NCI-H82 (cell line): ENCODE data around the gene SLC35C1.

Experiments
- DNase-seq: peaks from one replicate; lab custom pipeline; 2025; lab: John Stamatoyannopoulos, UW

SLC35C1 gene

DNA sequence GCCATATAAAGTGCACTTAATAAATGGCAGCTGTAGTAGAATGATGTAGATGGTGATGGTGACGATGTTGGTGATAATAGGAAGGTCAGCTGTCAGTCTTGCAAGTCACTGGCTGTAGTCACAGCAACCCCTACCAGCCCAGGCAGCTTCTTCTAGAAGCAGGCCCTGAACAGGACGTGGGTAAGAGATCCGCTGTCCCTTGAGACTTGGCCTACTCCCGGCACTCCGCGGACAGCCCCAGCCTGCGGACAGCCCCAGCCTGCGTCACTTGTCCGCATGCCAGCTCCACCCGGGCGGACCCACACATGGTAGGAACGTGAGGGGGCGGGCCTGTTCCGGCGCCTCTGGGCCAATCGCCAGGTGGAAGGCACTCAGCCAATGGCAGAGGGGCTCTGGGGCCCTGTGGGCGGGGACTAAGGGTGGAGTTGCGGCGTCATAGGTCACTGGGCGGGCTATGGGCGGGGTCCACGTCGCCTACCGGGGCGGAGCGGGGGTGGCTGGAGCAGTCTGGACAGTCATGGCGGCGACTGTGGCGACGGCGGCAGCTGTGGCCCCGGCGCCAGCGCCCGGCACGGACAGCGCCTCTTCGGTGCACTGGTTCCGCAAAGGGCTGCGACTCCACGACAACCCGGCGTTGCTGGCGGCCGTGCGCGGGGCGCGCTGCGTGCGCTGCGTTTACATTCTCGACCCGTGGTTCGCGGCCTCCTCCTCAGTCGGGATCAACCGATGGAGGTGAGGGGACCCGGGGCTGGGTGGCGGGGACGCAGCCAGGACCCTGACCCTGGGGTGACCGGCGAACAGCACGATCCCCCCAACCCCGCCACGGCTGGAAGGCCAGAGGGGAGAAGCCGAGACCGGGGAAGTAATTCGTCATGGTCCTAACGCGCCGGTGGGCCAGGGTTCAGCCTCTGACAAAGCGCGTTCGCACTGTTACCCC, 42.3 kb downstream of the SLC35C1 start, which contains the start of gene CRY2:
Gene CRY2 (plus strand): TSS at position 502 of the 937 bp plus-strand sequence. CDS start 16 bp downstream, at position 518.
- peak; percentile 98 for DNase-seq

DNA sequence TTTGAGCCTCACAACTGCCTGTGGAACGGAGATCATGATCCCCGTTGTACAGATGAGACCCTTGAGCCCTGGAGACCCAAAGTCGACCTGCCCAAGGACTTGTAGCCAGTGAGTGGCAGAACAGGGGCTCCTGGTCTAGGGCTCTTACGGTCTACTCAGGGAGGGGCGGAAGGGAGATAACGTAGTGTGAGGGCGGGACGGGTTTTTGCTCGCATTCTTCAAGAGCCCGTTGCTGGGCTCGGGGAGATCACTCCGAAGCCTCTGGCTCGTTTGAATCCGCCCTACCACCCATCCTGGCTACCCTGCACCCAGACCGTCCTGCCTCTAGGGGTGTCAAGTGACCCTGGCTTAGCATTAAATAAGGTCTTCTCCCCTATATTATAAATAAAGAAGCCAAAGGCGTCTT, 43.0 kb downstream of the SLC35C1 start:
- peak; percentile 55 for DNase-seq

DNA sequence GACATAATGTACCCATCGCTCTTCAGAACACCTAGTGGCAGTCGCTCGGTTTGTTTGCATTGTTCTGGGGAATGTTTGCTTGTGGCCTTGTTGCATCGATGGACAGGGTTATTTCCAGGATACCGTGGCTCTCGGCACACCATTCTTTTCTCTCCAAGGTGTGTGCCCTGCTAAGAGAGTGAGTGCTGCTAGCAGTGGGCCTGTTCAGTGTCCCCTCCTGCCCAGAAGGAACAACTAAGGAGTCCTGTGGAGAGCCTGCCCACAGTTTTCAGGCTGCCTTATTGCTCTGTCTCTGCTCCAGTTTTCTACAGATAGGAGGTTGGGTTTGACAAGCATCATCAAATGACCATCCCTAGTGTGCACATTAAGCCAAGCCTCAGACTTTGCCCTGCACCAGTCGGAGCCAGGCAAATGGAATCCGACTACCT, 43.7 kb downstream of the SLC35C1 start:
- no peak for DNase-seq

DNA sequence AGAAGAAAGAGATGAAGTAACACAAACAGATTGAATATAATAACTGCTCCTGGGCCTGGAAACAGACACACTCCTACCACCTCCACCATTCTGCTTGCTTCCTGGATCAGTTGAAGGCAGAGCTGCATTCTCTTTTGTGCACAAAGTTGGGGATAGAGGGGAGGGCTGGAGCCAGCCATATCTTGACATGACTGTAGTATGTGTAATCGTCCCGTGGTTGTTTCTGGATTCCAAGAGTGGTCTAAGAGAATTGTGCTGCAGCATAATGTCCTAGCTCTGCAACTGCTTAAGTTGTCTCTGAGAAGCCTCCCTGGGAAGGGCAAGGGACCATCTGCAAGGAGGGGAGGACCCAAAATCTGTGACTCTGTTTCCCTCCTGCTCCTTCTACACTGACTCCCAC, 45.5 kb downstream of the SLC35C1 start:
- no peak for DNase-seq

DNA sequence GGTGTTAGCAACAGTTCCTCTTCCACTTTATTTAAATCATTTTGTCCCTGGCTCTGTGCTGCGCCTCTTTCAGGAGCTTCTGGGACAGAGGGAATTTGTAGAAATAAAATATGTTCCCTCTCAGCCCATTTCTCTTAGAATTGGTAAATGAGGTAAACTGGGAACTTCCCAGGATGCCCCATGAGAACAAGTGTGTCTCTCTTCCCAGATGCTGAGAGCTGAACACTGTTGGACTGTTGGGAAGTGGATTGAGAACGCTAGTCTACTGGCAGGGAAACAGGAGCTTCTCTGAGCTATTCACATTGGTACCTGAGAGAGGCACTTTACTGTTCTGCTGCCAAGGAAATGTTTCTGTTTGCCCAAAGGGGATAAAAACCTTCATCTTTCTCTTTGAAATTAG, 46.3 kb downstream of the SLC35C1 start:
- no peak for DNase-seq

DNA sequence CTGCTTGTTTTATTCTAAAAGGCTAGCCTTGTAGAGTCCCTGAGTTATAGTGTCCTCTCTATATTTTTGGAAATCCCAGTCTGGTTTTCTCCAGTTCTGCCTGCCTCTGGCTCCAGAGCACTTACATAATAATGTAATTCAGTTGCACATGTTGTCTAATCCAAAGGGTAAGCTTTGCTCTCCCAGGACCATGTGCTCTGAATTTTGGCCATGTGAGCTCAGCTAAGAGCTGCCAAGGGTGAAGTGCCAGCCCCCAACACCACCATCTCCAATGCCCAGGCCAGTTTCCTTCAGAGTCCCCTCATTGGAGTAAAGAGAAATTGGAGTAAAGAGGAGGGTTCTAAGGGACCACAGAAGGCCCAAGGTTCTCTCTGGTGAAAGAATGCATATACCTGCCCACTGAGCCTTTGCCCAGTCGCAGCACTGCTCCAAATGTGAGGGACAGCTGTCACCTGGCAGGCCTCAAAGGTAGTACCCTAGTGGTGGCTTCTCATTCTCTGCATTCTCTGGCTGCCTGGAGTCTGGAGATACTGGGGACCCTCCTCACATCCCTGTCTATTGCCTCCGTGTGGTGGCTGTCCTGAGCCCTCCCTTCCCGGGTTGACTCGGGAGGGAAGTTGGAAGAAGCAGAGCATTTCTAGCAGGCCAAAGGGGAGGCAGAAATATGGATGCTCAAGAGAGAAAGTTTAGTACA, 47.2 kb downstream of the SLC35C1 start:
- no peak for DNase-seq

DNA sequence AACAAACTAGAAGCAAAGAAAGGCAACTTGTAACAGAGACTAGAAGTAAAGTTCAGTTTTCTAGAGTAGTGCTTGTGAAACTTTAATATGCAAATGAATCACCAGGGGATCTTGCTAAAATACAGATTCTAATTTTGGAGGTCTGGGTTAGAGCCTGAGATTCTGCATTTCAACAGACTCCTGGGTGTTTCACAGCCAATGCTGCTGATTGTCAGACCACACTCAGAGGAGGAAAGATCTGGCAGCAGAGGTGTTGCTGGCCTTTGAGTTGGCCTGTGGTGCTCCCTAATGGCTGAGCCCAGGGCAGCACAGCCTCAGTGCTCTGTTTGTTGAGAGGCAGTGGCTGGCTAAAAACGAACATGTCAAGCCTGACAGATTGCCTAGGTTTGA, 47.8 kb downstream of the SLC35C1 start:
- no peak for DNase-seq

DNA sequence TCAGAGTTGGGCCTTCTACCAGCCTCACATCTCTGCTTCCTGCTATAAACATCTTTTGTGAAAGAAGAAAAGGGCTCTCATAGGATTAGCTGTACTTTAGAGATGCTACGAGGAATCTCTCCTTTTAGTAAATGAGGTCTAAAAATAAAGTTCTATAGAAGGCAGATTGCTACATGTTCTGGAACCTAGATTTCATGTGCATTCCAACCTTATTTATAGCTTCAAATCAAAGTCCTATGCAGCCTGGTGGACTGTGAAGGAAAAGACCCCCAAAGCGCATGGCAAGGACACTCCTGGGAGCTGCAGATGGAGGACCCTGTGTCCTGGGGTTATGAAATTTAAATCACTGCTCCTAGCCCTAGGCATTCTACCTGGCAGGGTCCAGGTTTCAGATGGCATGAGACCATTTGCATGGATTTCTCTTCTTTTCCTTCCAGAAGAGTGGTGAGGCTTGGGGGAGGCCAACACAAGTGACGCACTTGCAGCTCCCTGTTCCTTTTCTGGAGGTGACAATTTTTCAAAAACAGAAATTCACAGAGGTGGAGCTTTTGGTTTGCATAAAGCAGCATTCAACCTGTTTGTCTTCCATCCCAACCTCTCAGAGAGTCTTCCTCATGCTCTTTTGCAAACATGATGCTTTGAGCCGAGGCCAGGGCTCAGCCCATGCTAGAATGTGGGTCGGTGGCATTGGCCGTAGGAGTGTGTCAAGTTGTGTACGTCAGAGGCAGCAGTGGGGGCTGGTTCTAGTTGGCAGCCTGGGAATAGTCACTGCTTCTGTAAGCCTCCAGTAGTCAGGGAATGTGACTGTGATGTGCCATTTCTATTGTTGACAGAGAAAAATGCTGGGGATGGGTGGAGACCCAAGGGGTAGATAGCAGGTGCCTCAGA, 48.6 kb downstream of the SLC35C1 start:
- DNase-seq: no peak

DNA sequence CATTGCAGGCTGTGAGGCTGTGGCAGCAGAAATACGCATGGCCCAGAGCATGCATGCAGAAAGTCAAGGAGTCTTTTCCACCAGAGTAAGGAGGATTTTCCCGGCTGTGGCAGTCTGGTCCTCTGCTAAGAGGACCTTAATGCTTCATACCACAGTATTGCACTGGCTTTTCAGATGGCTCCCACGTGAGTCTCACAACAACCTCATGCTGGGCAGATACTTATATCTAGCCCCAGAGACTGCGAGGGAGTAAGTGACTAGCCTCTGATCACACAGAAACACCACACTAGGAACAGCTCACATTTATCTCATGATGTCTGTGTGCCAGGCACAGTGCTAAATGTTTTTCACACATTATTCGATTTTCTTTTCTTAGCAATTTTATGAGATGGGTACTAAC, 50.4 kb downstream of the SLC35C1 start:
- DNase-seq: no peak

DNA sequence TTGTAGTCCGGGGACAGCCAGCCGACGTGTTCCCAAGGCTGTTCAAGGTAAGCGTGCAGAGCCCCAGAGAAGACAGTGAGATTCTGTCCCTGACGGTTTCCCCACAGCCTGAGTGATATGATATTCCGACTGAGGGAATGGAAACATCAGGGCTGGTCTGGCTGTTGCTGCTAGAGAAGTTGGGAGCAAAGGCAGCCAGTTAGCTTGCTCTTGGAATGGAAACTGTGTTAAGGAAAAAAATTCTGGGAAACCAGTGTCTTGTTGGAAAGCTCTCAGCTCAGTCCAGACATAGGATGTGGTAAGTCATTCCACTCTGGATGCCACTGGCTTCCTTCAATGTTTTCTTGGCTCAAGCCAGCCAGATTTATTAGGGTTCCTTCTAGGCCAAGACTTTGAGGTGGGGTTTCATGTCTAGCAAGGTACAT, 51.1 kb downstream of the SLC35C1 start:
- no peak for DNase-seq

DNA sequence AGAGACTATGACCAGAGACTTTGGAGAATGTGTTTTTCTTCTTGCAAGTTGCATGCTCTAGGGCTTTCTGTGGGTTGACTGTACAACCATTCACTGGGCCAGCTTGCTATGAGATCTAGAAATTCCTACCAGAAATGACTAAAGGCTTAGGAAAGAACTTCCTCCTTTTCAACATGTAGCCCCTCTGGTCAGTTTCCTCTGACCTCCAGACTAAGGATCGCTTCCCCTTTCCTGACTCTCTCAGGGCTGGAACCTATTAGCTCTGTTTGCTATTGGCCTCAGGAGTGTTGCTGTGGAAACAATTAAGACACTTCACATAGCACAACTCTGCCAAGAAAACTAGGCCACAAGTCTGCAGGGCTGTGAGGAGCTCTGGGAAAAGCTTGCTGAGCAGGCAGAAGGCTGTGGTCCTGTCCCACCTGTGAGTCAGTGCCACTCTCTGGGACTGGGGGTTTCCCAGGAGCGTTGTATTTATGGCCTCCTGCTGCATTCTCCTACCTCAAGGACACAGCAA, 53.1 kb downstream of the SLC35C1 start:
- DNase-seq: no peak

DNA sequence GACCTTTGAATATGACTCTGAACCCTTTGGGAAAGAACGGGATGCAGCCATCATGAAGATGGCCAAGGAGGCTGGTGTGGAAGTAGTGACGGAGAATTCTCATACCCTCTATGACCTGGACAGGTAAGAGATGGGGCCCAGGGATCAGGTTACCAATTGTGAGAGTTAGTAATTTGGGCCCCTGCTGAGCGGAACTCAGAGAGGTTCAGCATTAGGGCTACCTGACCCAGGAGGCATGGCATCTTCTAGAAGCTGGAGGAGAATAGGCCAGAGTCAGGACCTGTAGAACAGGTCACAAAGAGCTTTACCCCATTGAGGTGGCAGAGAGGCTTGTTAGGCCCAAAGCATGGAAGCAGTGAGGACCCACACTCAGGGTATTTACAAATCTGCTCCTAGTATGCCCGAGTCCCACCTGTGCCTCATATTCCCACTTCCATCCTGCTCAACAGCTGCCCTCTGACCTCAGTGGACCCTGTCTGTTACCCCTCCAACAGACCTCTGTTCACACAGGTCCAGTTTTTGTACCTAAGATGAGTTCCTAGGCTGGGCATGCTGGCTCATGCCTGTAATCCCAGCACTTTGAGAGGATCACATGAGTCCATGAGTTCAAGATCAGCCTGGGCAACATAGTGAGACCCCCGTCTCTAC, 53.9 kb downstream of the SLC35C1 start:
- no peak for DNase-seq

DNA sequence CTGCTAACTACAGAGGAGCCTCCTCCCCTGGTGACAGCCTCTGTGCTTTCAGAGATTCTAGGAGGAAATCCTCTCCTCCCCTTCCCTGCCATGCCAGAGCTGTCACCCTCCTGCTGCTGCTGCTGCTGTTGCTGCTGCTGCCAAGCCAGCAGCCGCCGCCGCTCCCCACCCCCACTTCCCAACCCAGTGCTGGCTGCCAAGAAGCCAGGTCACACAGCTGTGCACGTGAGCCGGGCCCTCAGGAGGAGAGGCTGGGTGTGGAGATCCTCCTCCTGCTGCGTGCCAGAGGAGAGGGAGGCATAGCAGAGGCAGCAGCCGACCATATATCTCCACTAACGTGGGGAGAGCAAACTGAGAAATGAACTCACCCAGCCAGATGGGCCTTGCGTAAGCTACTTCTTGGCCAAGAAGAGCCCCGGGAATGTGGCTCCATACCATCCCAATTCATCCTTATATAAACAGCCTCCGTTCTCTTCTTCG, 54.8 kb downstream of the SLC35C1 start:
- no peak for DNase-seq

DNA sequence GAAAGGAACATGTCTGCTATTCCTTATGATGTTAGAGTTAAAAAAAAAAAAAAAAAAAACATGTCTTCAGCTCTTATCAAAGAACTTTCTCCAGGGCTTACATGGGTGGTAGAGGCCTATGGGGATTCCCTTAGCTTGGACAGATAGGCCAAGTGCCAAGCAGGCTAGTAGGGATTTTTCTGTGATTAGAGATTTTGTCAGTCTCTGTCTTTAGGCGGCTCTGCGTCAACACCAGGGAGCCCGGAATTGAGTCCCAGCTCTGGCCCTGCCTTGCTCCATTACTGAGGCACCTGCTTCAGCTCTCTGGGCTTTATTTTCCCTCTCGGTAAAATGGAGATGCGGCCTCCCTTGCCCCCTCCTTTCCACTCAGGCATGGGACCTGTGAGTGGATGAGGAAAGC, 55.4 kb downstream of the SLC35C1 start:
- no peak for DNase-seq

DNA sequence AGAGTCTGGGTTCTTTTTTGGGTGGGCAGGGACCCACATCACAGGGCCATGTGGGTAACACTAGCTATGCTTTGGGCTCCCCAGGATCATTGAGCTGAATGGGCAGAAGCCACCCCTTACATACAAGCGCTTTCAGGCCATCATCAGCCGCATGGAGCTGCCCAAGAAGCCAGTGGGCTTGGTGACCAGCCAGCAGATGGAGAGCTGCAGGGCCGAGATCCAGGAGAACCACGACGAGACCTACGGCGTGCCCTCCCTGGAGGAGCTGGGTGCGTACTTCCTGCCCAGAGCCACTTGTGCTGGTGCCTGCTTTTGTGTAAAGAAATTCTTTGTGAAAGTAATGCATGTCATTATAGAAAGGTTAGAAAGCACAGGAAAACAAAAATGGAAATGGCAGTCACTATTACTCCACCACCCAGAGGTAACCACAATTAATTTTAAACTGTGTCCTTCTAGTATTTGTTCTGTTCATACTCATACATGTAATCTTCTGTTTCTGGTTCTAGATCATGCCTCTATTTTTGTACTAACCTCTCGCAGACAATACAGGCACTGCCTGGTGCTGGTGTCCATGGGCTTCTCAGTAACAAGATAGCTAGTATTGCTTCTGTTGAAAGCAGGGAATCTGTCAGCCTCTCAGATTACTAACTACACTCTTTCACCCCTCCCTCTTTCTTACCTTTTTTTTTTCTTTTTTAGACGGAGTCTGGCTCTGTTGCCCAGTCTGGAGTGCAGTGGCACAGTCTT, 56.0 kb downstream of the SLC35C1 start:
- DNase-seq: no peak
